ENCODE results near the gene SAMD4B.

GRCh38 chr19:39347332-39348164 lies 5.3 kb downstream of the SAMD4B start:
- TF ChIP-seq EZH2 (IDR thresholded peaks at IDR 0.05; ENCODE audit: low read length, missing control alignments), result no peak
- TF ChIP-seq, protein P1, sequence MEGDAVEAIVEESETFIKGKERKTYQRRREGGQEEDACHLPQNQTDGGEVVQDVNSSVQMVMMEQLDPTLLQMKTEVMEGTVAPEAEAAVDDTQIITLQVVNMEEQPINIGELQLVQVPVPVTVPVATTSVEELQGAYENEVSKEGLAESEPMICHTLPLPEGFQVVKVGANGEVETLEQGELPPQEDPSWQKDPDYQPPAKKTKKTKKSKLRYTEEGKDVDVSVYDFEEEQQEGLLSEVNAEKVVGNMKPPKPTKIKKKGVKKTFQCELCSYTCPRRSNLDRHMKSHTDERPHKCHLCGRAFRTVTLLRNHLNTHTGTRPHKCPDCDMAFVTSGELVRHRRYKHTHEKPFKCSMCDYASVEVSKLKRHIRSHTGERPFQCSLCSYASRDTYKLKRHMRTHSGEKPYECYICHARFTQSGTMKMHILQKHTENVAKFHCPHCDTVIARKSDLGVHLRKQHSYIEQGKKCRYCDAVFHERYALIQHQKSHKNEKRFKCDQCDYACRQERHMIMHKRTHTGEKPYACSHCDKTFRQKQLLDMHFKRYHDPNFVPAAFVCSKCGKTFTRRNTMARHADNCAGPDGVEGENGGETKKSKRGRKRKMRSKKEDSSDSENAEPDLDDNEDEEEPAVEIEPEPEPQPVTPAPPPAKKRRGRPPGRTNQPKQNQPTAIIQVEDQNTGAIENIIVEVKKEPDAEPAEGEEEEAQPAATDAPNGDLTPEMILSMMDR (conservative IDR thresholded peaks at IDR 0.05 in 1 of 2, IDR thresholded peaks at IDR 0.05 in 1 of 2; ENCODE audit: low read depth in 1 of 2, low read length in 2 of 2), result no peak

All from fibroblast of lung (primary cell).